VCaP (cell line): Measurements from ENCODE around the gene LPA.
"Not testable (repeated sequence)": the region's sequence is repeated elsewhere in the genome, so short reads cannot be mapped to it uniquely, and the experiment has no call there.

Experiments used
- H3K27ac ChIP-seq: fragments of 450-650 bp; 2 replicates; pipeline ENCODE4 v1.5.1; 2017
- CTCF ChIP-seq: fragments of 450-650 bp; conservative IDR thresholded peaks from 2 replicates; pipeline ENCODE4 v1.5.1; 2017; ENCODE audit warnings: mild to moderate bottlenecking, moderate library complexity

LPA gene

GRCh38 chr6:160690458-160690857 is 26.4 kb upstream of the LPA start:
- no peak for TF ChIP-seq CTCF
- H3K27ac ChIP-seq, result no peak overlapping the region

- no peak overlapping the region for H3K27ac ChIP-seq
These were observed 21.8 kb upstream of the LPA start for GRCh38 chr6:160685762-160686450.

GRCh38 chr6:160685101-160685761 is 21.2 kb upstream of the LPA start:
- H3K27ac ChIP-seq, result not testable (repeated sequence)

More at GRCh38 chr6:160685762-160686450, 21.8 kb upstream of the LPA start:
- TF ChIP-seq CTCF, result no peak

GRCh38 chr6:160679402-160679769 is 15.3 kb upstream of the LPA start:
- no peak for TF ChIP-seq CTCF

GRCh38 chr6:160678744-160679401 is 14.8 kb upstream of the LPA start:
- no peak for TF ChIP-seq CTCF
- H3K27ac ChIP-seq, result no peak overlapping the region

More at GRCh38 chr6:160679402-160679769, 15.3 kb upstream of the LPA start:
- no peak overlapping the region for H3K27ac ChIP-seq

GRCh38 chr6:160678230-160678629 is 14.2 kb upstream of the LPA start:
- no peak overlapping the region for H3K27ac ChIP-seq
- no peak for TF ChIP-seq CTCF

- not testable (repeated sequence) for H3K27ac ChIP-seq
These were observed 12.3 kb upstream of the LPA start for GRCh38 chr6:160676418-160676817.

- TF ChIP-seq CTCF, result no peak
- no peak overlapping the region for H3K27ac ChIP-seq
These were observed 4.5 kb upstream of the LPA start for GRCh38 chr6:160668589-160668988.
